Prostate gland (tissue), 2 donors: ENCODE measurements around the gene CSK.

Experiments used
- POLR2AphosphoS5 ChIP-seq: sonication (generic); formaldehyde crosslinking; IDR thresholded peaks from one replicate; pipeline ENCODE4 v1.6.1; 2017; ENCODE audit warnings: antibody characterized with exemption
- TF ChIP-seq, protein P1 (sequence below), 4 experiments: fragments of 200-600 bp in 2 of 4; fragments of 450-650 bp in 2 of 4; sonication (generic) in 2 of 4; IDR thresholded peaks; 1 replicate in 3 of 4; 2 replicates in 1 of 4; pipeline ENCODE4 v1.5.1; 2016 to 2019; ENCODE audit warnings: antibody characterized with exemption in 4 of 4, mild to moderate bottlenecking in 2 of 4, moderate library complexity in 2 of 4

DNA sequence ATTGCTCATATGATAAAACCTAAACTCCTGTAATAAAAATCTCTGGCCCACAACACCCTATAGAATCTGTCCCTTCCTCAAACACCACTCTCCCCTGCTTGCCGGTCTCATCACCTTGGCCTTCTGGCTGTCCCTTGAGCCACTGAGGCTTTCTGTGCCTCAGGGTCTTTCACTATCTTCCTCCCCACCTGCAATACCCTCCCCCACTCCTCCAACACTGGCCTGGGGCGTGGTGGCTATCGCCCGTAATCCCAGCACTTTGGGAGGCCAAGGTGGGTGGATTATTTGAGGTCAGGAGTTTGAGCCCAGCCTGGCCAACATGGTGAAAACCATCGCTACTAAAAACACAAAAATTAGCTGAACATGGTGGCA, 3.3 kb upstream of the CSK start:
- TF ChIP-seq, protein P1, sequence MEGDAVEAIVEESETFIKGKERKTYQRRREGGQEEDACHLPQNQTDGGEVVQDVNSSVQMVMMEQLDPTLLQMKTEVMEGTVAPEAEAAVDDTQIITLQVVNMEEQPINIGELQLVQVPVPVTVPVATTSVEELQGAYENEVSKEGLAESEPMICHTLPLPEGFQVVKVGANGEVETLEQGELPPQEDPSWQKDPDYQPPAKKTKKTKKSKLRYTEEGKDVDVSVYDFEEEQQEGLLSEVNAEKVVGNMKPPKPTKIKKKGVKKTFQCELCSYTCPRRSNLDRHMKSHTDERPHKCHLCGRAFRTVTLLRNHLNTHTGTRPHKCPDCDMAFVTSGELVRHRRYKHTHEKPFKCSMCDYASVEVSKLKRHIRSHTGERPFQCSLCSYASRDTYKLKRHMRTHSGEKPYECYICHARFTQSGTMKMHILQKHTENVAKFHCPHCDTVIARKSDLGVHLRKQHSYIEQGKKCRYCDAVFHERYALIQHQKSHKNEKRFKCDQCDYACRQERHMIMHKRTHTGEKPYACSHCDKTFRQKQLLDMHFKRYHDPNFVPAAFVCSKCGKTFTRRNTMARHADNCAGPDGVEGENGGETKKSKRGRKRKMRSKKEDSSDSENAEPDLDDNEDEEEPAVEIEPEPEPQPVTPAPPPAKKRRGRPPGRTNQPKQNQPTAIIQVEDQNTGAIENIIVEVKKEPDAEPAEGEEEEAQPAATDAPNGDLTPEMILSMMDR (IDR thresholded peaks at IDR 0.05), result no peak
- TF ChIP-seq POLR2AphosphoS5, result no peak
